GM21528 (cell line): ENCODE measurements around the gene CHRDL2.

ENCODE experiments used
- ATAC-seq: cut with Tn5 transposase; IDR thresholded peaks from one replicate; pipeline ENCODE4 v1.9.1; 2021; ENCODE audit warnings: mild to moderate bottlenecking, moderate library complexity; ENCODE audit not compliant: unreplicated experiment, low FRiP score

CHRDL2 gene

DNA sequence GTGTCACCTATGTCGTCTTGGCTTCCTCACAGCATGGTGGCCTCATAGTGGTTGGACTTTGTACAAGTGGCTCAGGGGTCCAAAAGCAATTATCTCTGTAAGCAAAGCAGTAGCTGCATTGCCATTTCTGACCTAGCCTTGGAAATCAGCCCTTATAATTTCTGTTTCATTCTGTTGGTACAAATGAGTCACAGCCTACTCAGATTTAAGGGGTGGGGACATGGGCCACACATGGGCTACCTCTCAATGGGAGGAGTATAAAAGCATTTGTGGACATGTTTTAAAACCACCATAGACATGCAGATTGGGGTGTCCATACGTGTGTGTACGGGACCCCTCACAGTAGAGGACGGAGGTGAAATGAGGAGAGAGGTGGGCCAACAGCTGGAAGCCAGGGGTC, 41.6 kb downstream of the CHRDL2 start:
- ATAC-seq: no peak

DNA sequence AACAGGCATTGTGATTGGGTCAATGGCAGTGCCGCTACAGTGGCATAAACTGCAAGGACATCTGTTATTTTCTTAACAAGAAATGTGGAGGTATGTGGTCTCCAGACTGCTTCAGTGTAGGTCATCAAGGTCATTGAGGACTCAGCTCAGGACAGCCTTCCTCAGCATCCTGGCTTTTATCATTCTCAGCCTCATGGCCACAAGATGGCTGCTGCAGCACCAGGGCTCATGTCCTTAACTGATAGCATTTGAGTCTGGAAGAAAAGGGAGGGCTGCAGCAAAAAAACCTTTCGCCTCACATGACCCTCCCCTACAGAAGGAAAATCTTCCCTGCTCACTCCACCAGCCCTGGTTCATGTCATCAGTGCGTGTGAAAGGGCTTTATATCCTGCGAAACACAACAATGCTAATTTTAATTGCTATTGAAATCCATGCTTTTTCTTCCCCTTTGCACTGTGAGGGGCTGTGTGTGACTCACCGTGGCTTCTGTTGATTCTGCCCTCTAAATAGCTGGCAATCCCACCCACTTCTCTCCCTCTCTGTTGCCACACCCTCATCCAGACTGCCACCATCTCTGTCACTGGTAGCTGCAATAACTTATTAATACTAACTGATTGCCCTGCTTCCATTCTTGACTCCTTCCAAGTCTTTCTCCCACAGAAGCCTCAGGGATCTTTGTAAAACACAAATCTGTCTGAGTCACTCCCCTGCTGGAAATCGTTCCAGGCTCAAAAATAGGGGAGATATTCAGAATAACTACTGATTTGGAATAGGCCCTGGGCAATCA, 43.8 kb downstream of the CHRDL2 start:
- no peak for ATAC-seq

- ATAC-seq: no peak
Observed at GRCh38 chr11:74686792-74687191, 44.4 kb downstream of the CHRDL2 start.

DNA sequence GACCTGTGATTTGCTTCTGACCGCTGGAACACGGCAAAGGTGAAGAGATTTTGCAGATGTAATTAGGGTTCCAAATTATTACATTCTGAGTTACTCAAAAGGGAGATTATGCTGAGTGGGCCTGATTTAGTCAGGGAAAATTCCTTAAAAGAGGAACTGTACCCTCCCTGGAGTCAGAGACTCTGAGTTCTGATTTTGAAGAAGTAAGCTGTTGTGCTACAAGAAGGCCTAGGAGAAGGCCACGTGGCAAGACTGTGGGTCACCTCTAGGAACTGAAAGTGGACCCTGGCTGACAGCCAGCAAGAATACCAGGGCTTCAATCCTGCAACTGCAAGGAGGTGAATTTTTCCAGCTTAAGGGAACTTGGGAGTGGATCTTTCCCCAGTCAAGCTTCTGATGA, 45.3 kb downstream of the CHRDL2 start:
- ATAC-seq: no peak

DNA sequence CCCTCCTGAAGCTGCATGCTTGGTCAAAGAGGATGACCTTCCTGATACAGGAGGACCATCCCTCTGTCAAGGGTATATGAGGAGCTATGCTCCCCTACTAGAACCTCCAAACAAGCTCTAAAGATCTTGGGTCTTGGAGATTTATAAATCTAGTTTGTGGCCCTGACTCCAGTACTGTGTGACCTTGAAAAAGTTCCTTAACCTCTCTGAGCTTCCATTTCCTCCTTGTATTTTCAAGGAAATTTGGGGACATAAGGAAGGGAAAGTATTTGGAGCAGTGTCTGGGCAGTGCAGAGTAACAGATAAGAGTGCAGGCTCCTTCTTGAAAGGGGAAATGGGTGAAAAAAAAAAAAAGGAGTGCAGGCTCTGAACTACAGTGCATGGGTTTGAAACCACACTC, 45.9 kb downstream of the CHRDL2 start:
- no peak for ATAC-seq

- no peak for ATAC-seq
Observed at GRCh38 chr11:74684661-74685060, 46.6 kb downstream of the CHRDL2 start.

DNA sequence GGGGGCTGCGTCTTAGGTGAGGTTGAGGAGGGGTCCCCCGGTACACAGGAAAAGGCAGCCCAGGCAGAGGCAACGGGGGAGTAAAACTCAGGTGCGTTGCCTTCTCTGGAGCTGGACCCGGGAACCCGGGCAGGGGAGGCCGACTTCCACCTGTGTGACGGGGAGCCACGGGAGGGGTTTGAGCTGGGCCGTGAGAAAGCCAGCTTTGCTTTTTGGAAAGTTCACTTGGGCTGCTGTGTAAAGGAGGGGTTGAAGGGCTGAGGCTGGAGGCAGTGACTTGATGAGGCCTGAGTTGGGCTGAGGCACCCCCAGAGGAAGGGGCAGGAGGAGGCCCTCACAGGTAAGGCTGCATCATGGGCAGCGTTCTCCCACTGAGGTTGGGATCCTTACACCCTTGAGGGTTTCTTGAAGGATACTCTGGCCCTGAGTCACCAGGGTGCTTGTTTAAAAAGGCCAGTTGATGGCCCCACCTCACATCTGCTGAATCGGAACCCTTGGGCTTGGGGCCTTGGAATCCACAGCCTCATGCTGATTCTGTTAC, 47.2 kb downstream of the CHRDL2 start:
- no peak for ATAC-seq

DNA sequence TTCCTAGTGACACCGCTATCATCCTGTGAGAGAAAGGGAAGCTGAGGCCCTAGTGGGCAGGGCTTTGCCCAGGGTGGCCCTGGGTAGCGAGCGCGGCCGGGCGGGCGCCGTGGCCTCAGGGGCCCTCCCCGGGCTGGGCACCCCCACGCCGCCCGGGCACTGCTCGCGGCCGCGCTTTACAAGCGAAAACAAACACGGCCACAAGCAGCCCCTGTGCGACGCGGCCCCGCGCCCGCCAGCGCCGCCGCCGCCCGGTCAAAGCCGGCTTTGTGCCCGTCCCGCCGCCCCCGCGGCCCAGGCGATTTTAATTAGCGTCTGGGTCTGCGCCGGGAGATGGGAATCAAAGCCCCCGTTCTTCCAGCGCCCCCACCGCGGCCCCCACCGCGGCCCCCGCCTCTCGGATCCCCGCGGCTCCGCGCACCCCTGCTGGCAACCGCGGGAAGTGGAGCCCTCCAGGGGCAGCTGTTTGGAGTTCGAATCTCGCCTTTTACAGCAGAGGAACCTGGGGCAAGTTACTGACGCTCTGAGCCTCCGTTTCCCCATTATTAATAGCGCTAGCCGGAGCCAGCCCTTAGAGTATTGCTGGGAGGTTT, 47.9 kb downstream of the CHRDL2 start:
- no peak for ATAC-seq

DNA sequence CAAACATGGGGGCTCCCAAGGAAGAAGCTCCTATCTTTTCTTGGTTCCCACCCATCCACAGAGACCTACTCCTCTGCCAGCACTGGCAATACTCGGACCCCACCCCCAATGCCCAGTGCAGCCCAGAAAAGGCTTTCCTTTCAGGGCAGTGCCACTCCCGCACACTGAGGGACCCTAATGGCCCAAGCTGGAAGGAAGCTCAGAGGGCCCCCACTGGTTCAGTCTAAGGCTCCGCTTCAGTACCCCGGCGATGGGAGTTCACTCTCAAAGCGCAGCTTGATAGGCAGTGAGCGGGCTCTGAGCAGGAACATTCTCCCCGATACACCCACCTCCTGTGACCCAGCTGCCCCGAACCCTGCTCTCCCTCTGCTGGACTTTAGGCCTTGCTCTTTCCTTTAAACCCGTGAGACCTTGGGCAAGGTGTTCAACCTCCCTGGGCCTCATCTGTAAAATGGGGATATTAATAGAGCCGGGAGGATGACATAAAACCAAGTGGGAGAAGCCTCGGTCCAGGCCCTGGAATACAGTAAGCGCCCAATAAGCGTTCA, 48.4 kb downstream of the CHRDL2 start:
- ATAC-seq: no peak

DNA sequence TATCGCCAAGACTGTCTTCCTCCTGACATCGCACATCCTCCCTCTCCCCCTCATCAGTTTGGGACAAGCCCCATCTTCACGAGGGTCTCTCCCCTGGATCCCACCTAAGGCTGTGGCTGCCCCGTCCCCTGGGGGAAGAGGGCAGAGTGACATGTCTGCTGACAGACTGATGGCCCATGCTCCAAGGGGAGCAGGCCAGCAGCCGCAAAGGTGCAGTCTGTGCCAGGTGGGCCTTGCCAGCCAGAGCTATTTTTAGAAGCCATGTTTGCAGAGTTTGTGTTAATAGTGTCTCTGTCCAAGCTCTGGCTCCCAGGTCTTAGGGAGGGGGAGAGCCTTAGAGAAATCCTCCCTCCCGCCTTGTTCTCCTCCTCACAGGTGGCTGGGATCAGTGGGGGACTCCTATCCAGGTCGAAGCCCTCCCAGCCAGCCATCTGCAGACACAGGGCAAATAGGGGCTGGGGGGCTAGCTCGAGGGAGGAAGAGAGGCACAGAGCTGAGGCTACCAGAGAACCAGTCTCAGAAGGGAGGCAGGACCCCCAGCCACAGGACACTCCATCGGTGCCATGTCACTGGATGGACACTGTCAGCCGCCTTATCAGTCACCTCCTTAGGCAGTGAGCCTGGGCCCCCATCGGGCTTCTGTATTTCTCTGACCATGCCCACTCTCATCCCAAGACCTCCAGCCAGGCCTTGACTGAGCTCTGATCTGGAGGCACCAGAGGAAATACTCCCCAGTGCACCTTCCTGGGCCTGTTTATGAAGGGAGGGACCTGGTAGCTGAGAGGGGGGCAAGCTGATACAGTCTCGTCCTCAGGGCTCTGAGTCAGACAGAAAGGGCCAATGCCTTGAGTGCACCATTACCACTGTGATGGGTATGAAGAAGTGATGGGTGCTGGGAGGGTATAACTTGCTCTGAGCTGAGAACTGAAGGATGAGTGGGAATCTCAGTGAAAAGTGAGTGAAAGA, 49.3 kb downstream of the CHRDL2 start:
- no peak for ATAC-seq

DNA sequence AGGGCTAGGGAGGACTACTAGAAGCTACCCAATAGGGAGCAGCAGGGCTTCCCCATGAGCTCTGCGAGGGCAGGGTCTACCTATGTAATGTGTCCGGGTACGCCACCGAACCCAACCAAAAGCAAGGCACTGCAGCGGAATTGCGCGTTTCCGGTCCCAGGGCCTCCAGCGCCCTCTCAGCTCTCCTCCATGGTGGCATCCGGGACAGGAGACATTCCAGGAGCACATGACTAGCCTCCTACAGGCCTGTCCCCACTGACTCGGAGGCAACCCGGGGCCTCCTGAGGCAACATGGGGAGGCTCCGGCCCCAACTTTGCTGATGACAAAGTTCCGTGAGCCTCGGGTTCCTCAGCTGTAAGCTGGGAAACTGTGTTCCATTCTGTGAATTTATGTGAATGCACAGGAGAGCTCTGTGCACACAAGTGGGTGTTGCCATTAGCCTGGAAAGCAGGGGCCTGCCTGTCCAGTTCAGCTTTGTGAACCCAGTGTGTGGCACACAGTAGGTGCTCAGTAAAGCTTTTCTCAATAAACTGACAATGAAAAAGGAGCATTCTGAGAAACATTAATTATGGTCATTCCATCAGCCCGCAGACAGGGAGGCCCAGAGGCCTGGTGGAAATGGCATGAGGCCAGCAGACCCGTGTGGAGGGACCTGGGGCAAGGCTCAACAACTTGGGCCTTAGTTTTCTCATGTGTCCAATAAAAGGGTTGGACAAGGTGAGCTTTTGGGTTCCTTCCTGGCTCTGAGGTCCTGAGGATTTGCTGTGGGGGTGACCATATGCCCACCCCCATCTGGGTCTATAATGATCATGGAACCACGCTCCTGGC, 50.3 kb downstream of the CHRDL2 start:
- ATAC-seq: no peak

- ATAC-seq: no peak
Observed at GRCh38 chr11:74680035-74680671, 51.1 kb downstream of the CHRDL2 start.

DNA sequence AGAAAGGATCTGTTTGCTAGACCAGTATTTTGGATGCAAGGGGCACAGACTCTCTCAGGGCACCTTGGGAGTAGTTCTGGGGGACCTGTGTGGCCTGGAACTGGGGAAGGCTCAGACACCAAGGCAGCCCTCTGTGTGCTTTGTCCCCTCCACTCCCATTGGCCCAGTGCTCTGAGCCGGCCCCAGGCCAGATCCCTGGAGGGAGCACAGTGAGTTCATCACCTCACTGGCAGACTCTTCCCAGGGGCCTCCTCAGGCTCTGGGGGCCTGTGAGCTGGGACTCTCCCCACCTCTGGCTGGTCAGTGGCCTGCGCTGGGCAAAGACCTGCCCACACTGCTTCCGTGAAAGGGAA, 51.7 kb downstream of the CHRDL2 start:
- ATAC-seq: no peak

DNA sequence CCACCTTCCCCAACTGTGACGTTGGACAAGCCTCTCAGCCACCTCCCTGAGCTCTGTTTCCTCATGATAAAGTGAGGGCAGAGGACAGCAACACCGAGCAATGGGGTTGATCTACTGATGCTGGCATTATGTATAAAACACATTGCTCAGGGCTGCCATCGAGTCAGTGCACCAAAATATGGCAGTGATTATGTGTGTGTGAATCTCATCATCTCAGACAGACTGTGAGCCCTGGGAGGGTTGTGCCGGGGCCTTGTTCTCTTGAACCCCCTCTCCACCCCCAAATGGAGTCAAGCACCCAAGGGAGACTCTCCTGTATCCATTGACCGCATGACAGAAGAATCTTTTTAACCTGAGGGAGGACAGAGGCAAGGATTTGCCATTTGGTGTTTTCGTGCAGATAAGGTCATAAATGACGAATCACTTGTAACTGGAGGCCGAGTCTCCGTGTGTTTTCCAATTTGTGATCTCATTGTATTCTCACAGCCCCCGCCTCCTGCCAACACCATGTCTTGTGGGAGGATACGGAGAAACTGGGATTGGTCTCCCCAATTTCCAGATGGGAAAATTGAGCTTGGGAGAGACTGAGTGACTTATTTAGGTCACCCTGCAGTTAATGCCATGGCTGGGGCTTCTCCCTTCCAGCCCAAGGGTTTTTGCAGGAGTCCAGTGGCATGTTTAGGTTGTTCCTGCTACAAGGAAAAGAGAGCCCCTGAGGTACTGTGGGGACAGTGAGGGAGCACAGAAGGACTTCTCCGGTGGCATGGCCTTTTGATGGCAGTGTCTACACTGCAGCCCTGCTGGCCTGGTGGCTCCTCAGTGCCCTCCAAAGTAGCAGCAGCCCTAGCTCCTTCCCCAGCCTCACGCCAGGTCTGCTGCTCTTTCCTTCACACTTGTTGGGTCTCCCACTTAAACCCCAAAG, 52.4 kb downstream of the CHRDL2 start:
- no peak for ATAC-seq

DNA sequence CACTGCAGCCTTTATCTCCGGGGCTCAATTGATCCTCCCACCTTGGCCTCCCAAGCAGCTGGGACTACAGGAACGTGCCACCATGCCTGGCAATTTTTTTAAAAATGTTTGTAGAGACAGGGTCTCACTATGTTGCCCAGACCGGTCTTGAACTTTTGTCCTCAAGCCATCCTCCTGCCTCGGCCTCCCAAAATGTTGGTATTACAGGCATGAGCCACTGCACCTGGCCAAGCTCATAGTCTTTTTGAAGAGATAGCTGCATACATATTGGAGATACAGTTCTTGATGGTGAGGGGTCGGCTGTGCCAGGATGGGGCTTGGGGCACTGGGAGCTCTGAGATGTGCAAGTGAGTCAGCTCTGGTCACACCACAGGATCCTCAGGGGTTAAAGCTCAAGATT, 53.2 kb downstream of the CHRDL2 start:
- ATAC-seq: no peak

- no peak for ATAC-seq
Observed at GRCh38 chr11:74677131-74677530, 54.1 kb downstream of the CHRDL2 start.

DNA sequence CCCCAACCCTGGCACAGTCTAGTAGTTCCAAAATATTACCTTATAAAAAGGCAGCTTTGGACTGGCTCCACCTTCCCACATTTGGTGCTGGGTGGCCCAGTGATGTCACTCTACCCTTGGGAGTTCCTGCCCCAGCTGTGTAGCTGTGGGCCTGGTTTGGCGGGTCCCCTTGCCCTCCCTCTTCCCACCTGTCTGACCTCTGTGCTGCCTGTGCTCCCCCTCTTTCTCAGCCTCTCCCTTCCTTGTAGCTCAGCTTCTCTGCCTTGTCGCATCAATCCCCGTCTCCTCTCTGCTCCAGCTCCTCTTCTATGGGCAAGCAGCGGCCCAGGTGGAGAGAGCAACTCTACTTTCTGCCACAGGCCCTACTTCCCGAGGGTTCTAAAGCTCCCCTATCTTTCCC, 54.6 kb downstream of the CHRDL2 start:
- no peak for ATAC-seq

- no peak for ATAC-seq
Observed at GRCh38 chr11:74675761-74676160, 55.5 kb downstream of the CHRDL2 start.
